Stimulated activated CD8-positive, alpha-beta memory T cell treated with anti-CD3 and anti-CD28 coated beads, Interleukin-15, amount 100 ng/mL, for 24 hours (primary cell): ENCODE measurements around the gene PSENEN.

ENCODE experiments used
- DNase-seq: peaks from one replicate; pipeline ENCODE4 v3.0.0-alpha.2; 2020; ENCODE audit warnings: low read depth

The PSENEN gene

GRCh38 chr19:35773020-35773806 lies 27.8 kb downstream of the PSENEN start:
- DNase-seq, result no peak

DNA sequence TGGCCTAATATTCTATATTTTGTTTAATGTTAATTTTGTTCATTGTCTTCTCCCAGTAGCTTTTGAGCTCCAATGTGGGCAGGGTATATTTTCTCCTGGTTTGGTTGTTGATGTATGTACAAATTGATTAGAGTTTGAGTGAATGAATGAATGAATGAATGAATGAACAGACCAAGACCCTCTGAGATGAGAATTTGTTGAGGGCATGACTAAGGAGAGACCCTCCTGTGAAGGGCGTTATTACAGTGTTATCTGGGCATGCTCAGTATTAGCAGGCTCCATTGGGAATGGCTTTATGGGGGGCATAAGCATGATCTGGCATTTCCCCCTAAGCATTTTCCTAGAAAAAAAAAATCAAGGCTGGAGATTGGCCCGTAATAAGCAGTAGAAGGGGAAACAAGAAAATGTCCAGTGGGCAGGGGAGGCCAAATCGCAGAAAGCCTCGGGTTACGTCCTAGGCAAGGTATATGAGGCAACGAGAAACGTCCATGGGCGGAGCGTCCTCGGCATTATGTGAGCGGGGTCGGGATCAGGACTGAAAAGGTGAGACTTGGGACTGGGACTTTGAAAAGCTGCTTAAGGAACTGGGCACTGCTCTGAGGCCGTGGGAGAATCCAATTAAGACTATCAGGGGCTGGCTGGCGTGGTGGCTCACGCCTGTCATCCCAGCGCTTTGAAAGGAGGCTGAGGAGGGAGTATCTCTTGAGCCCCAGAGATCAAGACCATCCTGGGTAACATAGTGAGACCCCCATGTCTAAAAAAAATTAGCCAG lies 29.0 kb downstream of the PSENEN start:
- no peak for DNase-seq

DNA sequence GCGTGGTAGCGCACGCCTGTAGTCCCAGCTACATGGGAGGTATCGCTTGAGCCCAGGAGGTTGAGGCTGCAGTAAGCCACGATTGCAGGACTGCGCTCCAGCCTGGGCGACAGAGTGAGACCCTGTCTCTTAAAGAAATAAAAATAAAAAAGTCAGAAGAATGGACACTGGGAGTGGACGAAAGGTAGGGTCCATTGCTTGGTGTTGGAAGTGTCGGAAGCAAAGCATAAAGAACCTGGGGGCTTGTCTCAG lies 29.5 kb downstream of the PSENEN start:
- DNase-seq, result no peak

DNA sequence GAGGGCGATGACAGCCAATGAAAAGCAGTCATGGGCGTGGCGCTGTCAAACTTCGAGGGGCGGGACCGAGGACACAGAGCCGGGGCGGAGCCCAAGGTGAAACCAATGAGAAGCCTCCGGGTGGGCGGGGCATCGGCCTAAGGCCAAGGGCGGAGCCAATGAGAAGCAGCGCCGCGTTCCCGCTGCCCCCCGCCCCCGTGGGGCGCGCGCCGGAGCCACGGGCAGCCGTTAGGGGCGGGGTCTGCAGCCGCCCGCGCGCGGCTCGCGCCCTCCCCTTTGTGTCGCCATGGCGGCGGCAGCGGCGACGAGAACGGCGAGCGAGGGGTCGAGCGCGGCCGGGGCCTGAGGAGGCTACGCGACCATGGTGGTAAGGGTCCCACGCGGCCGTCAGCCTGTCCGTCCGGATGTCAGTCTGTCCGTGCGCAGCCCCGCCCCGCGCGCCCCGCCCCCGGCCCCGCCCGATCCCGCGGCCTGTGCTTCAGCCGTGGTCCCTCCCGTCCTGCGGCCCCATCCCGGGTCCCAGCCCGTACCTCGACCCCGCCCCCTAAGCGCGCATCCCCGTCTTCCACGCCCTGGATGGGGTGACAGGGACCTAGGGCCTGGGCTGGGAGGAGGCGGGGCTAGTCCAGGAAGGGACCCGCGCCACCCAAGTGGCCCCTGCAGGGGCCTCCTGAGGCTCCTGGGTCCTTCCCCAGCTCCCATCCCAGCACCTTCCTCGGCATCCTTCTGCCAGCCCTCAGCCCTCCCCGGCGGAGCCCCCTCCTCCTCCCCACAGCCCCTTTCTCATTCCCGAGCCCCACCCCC lies 30.0 kb downstream of the PSENEN start, which contains the start of gene ARHGAP33:
TSS of gene ARHGAP33 (plus strand) at position 267 of the 804 bp plus-strand sequence. CDS start at position 362, 95 bp downstream.
- DNase-seq, result peak; percentile 94

DNA sequence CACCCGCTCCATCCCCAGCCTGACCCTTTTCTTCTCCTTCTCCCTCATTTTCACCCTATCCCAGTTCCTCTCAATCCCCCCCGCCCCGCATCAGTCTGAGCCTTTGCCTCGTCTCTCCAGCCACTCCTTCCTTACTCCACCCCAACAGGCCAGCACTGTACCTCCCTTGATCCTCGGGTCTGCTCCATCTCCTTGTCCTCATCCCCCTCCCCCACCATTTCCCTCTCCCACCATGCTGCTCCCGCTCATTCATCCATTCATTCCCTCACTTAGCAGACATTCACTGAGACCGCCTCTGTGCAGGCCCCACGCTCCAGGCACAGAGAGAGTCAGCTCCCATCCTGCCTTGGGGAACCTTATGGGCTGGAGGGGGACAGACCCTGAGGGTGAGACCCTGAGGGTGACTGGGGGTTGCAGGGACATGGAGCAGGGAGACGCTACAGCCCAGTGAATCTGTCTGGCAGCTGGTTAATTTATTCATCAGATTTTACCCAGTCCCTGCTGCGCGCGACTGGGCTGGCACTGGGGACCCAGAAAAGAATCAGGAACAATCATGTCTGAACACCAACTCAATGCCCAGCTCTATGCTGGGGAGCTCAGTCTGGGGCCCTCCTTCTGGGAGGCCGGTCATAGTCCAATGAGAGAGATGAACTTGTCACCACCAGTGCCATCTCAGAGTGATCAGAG lies 30.8 kb downstream of the PSENEN start:
- no peak for DNase-seq

DNA sequence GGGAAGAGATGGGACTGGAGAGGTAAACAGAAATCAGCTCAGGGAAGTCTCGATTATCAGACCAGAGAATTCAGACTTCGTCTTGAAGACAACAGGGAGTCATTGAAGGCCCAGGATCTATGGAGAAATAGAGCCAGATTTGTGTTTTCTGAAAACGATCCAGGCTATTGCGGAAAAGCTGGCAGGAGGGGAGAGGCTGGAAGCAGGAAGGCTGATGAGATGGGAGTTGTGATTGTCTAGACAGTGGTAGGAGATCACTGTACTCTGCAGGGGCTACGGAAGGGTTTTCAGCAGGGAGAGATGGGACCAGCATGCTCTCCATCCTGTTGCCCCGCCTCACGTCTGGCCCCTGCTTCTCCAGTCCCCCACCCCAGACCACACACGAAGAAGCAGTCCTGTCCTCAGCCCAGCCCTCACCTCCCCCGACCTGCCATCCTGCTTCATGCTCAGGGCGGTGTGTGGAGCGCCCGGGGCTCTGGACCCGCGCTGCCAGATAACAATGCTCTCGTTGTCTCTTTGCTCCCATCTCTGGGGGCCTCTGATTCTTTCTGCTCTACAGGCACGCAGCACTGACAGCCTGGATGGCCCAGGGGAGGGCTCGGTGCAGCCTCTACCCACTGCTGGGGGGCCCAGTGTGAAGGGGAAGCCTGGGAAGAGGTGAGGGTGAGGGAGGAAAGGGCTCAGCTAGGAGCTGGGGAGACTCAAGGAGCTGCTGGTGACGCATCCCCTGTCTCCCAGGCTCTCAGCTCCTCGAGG lies 31.8 kb downstream of the PSENEN start:
- no peak for DNase-seq

DNA sequence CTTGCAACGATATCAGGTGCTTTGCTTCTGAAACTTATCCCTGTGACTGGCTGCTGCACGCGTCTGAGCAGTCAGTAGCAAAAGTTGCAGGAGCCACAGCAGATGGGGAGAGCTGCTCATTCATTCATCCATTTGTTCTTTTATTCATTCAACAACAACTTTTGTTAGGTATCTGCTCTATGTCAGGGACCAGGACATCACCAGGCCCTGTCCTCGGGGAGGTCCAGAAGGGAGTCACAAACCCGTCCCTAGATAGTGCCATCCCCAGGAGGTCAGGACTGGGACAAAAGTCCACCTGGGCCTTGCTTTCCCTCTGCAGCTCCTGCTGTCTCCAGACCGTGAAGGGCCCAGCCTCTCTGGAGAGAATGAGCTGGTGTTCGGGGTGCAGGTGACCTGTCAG lies 32.5 kb downstream of the PSENEN start:
- no peak for DNase-seq

GRCh38 chr19:35779033-35779432 lies 33.6 kb downstream of the PSENEN start:
- DNase-seq, result no peak

DNA sequence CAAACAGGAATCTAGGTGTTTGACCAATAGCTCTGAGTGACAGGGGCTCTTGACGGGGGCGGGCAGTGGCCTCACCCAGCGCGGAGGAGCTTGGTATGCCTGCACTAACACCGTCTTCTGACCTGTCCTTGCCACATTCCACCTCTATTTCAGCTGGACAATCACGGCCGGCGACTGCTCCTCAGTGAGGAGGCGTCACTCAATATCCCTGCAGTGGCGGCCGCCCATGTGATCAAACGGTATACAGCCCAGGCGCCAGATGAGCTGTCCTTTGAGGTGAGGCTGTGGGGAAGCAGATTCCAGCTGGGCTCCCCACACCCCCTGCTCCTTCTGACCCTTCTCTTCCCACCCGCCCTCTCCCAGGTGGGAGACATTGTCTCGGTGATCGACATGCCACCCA lies 34.6 kb downstream of the PSENEN start:
- no peak for DNase-seq

GRCh38 chr19:35780717-35781116 lies 35.3 kb downstream of the PSENEN start:
- no peak for DNase-seq

DNA sequence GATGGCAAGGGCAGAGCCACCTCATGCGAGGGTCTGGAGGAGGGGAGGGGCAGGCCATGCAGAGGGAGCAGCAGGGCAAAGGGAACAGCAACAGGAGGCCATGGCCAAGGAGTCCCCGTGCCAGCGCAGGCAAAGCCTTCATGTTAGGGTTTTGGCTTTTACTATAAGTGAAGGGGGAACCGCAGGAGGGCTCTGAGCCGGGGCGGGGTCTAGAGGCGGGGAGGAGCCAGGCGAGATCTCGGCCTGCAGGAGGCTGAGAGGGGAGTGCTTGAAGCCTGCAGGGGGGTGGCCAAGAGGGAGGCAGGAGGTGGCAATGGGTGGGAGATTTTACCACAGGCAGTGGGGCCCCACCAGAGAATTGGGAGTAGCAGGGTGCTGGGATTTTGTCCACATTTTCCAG lies 36.2 kb downstream of the PSENEN start:
- no peak for DNase-seq

DNA sequence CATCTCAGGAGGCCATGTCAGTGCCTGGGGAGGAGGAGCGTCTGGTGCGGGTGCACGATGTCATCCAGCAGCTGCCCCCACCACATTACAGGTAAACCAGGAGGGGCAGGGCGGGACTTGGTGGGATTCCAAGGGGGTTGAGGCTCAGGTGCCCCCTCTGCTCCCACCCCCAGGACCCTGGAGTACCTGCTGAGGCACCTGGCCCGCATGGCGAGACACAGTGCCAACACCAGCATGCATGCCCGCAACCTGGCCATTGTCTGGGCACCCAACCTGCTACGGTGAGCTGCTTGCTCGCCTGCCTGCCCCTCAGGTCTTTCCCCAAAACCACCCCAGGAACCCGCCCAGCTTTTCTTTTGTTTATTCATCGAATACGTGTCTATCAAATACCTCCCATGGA lies 37.1 kb downstream of the PSENEN start:
- DNase-seq, result no peak

DNA sequence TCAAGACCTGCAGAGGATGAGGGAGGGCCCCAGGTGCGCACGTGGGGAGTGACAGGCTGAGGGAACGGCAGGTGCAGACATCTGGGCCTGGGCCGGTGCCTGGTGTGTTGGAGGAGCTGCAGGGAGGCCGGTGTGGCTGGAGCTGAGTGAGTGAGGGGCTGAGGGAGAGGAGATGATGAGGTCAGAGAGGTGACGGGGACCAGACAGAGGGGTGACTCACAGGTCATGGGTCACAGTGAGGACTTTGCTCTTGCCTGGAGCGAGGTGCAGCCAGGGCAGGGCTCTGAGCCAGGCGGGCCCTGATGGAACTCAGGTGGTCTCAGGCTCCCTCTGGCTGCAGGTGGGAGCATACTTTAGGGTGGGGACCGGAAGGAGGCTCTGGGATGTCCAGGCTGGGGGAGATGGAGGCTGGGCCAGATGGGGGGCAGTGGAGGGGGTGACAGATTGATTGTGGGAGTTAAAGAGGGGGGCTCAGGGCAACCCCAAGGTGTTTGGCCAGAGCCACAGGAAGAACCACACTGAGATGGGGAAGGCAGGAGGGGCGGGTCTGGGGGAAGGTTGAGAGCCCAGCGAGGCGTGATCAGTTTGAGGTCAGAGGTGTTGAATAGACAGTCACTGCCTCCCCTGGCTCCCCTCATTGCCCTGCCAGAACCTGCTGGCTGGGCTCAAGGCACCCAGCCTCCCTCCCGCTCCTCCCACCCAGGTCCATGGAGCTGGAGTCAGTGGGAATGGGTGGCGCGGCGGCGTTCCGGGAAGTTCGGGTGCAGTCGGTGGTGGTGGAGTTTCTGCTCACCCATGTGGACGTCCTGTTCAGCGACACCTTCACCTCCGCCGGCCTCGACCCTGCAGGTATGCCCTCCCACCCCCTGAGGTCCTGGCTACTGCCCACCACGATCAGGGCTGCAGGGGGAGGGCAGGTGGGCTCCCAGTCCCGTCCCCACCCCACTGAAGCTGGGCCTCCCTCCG lies 38.3 kb downstream of the PSENEN start:
- DNase-seq, result no peak

GRCh38 chr19:35784503-35785338 lies 39.3 kb downstream of the PSENEN start:
- DNase-seq, result no peak

DNA sequence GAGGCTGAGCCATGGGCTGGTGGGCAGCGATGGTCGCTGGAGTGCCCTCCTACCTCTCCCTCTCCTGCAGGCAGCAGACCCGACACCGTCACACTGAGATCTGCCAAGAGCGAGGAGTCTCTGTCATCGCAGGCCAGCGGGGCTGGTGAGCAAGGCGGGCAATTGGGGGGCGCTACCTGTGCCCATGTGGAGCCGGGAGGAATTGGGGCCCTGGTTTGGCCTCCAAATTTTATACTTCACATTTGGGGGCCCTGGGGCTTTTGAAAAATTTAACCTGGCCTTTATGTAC lies 39.8 kb downstream of the PSENEN start:
- DNase-seq, result no peak

DNA sequence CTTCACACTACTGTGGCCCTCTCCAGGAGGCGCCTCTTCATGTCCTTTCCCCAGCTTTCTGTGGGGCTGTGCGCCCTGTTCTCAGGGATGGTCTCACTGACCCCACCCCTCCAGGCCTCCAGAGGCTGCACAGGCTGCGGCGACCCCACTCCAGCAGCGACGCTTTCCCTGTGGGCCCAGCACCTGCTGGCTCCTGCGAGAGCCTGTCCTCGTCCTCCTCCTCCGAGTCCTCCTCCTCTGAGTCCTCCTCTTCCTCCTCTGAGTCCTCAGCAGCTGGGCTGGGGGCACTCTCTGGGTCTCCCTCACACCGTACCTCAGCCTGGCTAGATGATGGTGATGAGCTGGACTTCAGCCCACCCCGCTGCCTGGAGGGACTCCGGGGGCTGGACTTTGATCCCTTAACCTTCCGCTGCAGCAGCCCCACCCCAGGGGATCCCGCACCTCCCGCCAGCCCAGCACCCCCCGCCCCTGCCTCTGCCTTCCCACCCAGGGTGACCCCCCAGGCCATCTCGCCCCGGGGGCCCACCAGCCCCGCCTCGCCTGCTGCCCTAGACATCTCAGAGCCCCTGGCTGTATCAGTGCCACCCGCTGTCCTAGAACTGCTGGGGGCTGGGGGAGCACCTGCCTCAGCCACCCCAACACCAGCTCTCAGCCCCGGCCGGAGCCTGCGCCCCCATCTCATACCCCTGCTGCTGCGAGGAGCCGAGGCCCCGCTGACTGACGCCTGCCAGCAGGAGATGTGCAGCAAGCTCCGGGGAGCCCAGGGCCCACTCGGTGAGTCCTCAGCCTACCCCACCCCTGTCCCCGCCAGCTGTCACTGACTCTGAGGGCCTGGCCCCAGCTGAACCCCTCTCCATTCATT lies 41.1 kb downstream of the PSENEN start:
- no peak for DNase-seq

DNA sequence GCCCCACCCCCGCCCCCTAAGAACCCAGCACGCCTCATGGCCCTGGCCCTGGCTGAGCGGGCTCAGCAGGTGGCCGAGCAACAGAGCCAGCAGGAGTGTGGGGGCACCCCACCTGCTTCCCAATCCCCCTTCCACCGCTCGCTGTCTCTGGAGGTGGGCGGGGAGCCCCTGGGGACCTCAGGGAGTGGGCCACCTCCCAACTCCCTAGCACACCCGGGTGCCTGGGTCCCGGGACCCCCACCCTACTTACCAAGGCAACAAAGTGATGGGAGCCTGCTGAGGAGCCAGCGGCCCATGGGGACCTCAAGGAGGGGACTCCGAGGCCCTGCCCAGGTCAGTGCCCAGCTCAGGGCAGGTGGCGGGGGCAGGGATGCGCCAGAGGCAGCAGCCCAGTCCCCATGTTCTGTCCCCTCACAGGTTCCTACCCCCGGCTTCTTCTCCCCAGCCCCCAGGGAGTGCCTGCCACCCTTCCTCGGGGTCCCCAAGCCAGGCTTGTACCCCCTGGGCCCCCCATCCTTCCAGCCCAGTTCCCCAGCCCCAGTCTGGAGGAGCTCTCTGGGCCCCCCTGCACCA lies 41.9 kb downstream of the PSENEN start:
- DNase-seq, result no peak
